GDM1 (cell line): ENCODE measurements around the gene SMIM24.
A peak's percentile ranks its signal among the peaks of the same experiment; 100 is the strongest.

Experiments used
- DNase-seq: peaks from one replicate; lab custom pipeline; 2025; lab: John Stamatoyannopoulos, UW

The SMIM24 gene

GRCh38 chr19:3497757-3498520 lies 17.6 kb upstream of the SMIM24 start:
- DNase-seq = no peak

- no peak for DNase-seq
Observed at GRCh38 chr19:3496392-3497273, 16.3 kb upstream of the SMIM24 start.

- no peak for DNase-seq
Observed at GRCh38 chr19:3494559-3494958, 14.2 kb upstream of the SMIM24 start.

- no peak for DNase-seq
Observed at GRCh38 chr19:3494051-3494450, 13.7 kb upstream of the SMIM24 start.

GRCh38 chr19:3493651-3494050 lies 13.3 kb upstream of the SMIM24 start:
- no peak for DNase-seq

GRCh38 chr19:3492919-3493318 lies 12.6 kb upstream of the SMIM24 start:
- no peak for DNase-seq

- DNase-seq = no peak
Observed at GRCh38 chr19:3492131-3492839, 12.0 kb upstream of the SMIM24 start.

- no peak for DNase-seq
Observed at GRCh38 chr19:3491396-3492119, 11.2 kb upstream of the SMIM24 start.

- no peak for DNase-seq
Observed at GRCh38 chr19:3483226-3483628, 2.9 kb upstream of the SMIM24 start, which contains the start of gene SMIM44. SMIM44 (minus strand) TSS chr19:3483441; CDS start chr19:3483403, 38 bp downstream.

GRCh38 chr19:3482507-3483225 lies 2.3 kb upstream of the SMIM24 start:
- no peak for DNase-seq

GRCh38 chr19:3481241-3482090 lies 1.1 kb upstream of the SMIM24 start:
- no peak for DNase-seq

GRCh38 chr19:3479834-3480215 lies 500 bp downstream of the SMIM24 start:
- DNase-seq = no peak

GRCh38 chr19:3479177-3479833 lies 1.0 kb downstream of the SMIM24 start:
- DNase-seq = peak; percentile 90

GRCh38 chr19:3478409-3479176 lies 1.7 kb downstream of the SMIM24 start:
- DNase-seq = peak; percentile 86

- no peak for DNase-seq
Observed at GRCh38 chr19:3477951-3478350, 2.4 kb downstream of the SMIM24 start.

- DNase-seq = no peak
Observed at GRCh38 chr19:3477506-3477905, 2.8 kb downstream of the SMIM24 start.

GRCh38 chr19:3476830-3477229 lies 3.5 kb downstream of the SMIM24 start:
- no peak for DNase-seq

- DNase-seq = no peak
Observed at GRCh38 chr19:3475449-3475848, 4.9 kb downstream of the SMIM24 start.

- DNase-seq = no peak
Observed at GRCh38 chr19:3474614-3475013, 5.7 kb downstream of the SMIM24 start.
